RWPE1 (cell line): ENCODE results near the gene SBF1.

ENCODE experiments used
- CTCF ChIA-PET: fragments of 350-600 bp; sonication (Branson Sonifier 250); formaldehyde crosslinking; extraction: SDS; loops from one replicate; lab custom pipeline; 2021; lab: Yijun Ruan, JAX
- POLR2A ChIA-PET: fragments of 400-600 bp; formaldehyde crosslinking; extraction: SDS; loops from one replicate; lab custom pipeline; 2020; ENCODE audit warnings: antibody characterized with exemption; ENCODE audit not compliant: low non-redundant PET; lab: Yijun Ruan, JAX
- DNase-seq: peaks from one replicate; pipeline ENCODE4 v3.0.0; 2012; ENCODE audit warnings: low spot score
- H3K27ac ChIP-seq: fragments of 450-650 bp; 2 replicates; pipeline ENCODE4 v1.5.1; 2017
- TF ChIP-seq, protein P1 (sequence below): fragments of 450-650 bp; conservative IDR thresholded peaks from 2 replicates; pipeline ENCODE4 v1.5.1; 2017; ENCODE audit warnings: low read depth, mild to moderate bottlenecking

The SBF1 gene

GRCh38 chr22:50420015-50420414, 54.8 kb downstream of the SBF1 start:
- CTCF ChIA-PET: no interaction called here
- peak overlapping the region; percentile 9; the same call in 1 of the 2 replicates for H3K27ac ChIP-seq
- DNase-seq: no peak
- POLR2A ChIA-PET: no interaction called here
- TF ChIP-seq, protein P1, sequence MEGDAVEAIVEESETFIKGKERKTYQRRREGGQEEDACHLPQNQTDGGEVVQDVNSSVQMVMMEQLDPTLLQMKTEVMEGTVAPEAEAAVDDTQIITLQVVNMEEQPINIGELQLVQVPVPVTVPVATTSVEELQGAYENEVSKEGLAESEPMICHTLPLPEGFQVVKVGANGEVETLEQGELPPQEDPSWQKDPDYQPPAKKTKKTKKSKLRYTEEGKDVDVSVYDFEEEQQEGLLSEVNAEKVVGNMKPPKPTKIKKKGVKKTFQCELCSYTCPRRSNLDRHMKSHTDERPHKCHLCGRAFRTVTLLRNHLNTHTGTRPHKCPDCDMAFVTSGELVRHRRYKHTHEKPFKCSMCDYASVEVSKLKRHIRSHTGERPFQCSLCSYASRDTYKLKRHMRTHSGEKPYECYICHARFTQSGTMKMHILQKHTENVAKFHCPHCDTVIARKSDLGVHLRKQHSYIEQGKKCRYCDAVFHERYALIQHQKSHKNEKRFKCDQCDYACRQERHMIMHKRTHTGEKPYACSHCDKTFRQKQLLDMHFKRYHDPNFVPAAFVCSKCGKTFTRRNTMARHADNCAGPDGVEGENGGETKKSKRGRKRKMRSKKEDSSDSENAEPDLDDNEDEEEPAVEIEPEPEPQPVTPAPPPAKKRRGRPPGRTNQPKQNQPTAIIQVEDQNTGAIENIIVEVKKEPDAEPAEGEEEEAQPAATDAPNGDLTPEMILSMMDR: no peak

GRCh38 chr22:50419116-50419515, 55.7 kb downstream of the SBF1 start:
- DNase-seq: no peak
- CTCF ChIA-PET: no interaction called here
- TF ChIP-seq, protein P1: no peak
- POLR2A ChIA-PET: no interaction called here
- H3K27ac ChIP-seq: no peak overlapping the region

GRCh38 chr22:50418624-50419023, 56.2 kb downstream of the SBF1 start:
- CTCF ChIA-PET: no interaction called here
- POLR2A ChIA-PET: no interaction called here
- DNase-seq: no peak
- H3K27ac ChIP-seq: no peak overlapping the region
- TF ChIP-seq, protein P1: no peak

DNA sequence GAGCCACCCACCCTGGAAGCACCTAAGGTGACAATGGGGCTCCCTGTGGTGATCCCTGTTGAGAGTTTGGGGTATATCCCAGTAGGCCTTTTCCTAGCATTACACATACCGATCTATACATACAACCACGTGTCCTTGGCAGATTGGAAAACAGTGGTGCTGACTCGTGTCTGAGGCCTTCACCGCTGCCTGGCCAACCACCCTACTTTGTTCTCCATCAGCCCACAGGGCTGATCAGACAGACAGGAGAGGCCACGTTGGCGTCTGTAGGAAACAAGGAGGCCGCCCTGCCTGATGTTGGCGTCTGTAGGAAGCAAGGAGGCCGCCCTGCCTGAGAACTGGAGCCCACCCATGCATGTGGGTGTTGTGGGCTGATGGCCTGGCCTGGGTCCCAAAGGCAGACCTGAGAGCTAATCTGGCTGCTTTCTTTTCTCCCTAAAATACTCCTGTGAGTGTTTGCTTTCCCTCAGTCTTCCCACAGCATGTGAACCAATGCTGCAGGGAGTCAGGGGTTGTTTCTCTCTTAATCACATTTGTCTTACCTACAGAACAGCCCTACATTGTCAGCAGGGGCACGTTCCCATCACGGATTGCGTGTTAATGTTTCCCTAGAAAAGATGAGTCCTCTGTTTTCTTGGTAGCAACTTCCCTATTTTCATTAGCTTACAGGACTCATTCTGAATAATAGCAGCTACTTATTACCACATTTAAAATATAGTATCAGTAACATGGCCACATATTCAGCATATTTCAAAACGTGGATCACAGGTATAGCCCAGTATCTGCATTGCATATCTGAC, 57.2 kb downstream of the SBF1 start:
- TF ChIP-seq, protein P1: no peak
- 0 out of 2 replicates have a peak overlapping the region, but pooled peaks have one; percentile 4 for H3K27ac ChIP-seq
- POLR2A ChIA-PET: no interaction called here
- no peak for DNase-seq
- CTCF ChIA-PET: interaction anchor here (0.7 kb wide), 1 partner anchor 291 kb away, joined by 3 read pairs; no protein-coding TSS in a partner anchor

GRCh38 chr22:50416996-50417395, 57.8 kb downstream of the SBF1 start:
- TF ChIP-seq, protein P1: no peak
- POLR2A ChIA-PET: no interaction called here
- CTCF ChIA-PET: no interaction called here
- DNase-seq: no peak
- H3K27ac ChIP-seq: 0 out of 2 replicates have a peak overlapping the region, but pooled peaks have one; percentile 4

GRCh38 chr22:50415426-50415825, 59.4 kb downstream of the SBF1 start:
- TF ChIP-seq, protein P1: no peak
- H3K27ac ChIP-seq: no peak overlapping the region
- ChIA-PET CTCF (no interaction called here), POLR2A (no interaction called here)
- no peak for DNase-seq
